Anterior cingulate cortex (tissue), 58 donors: ENCODE measurements around the gene CDCA7L.
"Not testable (repeated sequence)": the region's sequence is repeated elsewhere in the genome, so short reads cannot be mapped to it uniquely, and the experiment has no call there.

Experiments
- DNase-seq, 58 donors: peaks; one replicate each; lab custom pipeline; 2025; lab: John Stamatoyannopoulos, UW

Gene CDCA7L

DNA sequence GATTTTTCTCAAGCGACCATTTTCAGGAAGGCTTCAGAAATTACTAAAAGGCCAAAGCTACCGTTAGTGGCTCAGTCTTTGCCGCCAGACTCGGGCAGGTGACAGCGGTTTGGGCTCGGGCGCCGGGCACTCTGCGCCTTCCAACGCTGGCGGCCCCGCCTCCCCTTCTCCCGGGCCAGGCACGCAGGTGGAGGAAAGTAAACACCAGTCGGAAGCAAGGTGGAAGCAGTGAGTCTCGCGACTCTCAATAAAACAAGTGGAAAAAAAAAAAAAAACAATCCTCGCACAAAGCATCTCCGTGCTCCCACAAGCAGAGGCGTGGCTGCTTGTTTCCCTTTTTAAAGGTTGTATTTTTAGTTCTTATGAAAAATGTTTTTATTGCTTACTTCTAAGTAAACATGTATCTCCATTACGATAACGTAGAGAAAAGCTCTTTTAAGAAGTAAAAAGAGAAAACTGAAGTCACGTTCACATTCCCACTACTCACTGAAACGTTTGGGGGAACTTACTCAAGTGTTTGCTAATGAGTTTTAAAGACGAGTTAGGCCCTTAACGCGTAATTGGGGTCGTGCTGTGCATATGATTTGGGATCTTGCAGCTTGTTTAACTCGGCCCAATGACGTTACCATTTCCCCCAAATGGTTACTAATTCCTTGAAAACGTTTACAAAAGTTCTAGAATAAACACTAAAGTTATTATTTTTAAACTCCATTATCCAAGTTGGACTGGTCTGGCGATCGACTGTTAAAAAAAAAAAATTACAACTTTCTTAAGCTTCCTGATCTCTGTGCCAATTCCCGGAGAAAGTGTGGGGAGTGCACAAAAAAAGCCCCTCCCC lies 864 bp downstream of the CDCA7L start:
- peak in 7 of 58 donors; percentile 0 to 7 (median 4) for DNase-seq

DNA sequence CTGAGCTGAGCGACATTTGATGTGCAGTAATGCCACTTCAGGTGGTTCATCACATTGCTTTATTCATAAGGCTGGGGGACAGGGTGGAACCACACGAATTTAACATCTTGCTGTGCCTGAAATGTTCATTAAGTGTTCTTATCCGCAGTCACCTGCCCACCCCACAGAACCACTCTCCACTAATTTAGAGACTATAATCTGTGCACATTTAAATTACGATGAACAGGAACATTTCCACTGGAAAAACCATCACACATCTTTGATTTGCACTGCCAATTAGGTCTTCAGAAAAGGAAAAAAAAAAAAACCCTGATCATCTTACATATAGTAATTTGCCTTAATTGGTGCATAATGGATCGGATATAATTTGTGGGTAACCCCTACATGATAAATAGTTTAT lies 2.3 kb downstream of the CDCA7L start:
- no peak for DNase-seq

DNA sequence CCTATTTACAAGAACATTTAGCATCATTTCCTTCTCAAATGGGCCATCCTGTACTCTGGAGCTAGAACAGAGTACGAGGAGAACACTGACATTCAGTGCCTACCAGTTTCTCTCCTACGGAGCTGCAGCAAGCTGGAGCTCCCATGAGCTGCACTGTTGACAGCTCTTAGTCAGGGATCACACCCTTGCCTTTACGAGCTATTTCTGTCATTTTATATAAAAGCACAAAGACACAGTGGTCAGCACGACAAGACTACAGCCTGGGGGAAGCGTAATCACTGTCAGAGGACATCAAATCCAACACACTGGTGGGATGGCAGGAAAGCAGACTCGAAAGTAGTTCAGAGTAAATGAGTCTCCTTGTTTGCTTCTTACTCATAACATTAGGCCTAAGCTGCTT lies 2.7 kb downstream of the CDCA7L start:
- DNase-seq: peak in 10 of 58 donors; percentile 2 to 49 (median 30)

DNA sequence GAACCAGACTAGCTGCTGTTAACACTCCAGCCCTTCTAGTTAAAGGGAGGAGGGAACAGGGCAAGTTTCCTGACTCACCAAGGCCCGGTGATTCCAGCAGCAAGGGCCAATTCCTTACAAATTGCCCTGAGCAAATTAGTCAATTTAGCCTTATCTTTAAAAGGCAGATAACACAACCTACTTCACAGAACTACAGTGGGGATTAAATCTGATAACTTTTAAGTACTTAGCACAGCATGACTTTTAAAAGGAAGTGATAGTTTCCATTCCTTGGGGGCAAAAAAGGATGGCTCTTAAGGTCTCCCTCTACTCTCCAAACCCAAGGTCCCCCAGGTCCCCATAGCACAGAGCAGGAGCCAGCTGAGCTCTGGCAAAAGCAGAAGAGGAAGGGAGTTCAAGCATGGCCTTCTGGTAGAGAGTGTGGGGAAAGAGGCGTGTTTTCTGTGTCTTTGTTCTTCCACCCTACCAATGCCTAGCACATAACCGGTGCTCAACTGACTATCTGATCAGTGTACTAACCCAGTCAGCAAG lies 4.0 kb downstream of the CDCA7L start:
- DNase-seq: no peak

DNA sequence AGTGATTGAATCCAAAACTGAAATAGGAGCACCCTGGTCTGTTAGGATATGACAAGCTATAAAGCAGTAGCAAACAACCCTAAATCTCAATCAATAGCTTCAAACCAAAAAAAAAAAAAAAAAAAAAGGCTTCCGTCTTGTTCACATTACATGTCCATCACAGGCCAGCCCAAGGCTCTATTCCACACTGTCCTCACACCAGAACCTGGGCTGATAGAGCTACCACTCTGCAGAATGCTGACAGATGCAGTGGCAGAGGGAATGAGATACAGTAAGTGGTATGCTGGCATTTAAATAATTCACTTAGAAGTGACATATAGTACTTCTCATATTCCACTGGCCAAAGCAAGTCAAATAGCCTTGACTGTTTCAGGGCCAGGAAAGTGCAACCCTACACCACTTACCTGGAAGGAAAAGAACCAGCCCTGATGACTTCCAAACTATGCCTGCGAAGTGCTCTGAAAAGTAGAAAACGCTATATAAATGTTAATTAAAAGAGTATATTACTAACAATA lies 5.8 kb downstream of the CDCA7L start:
- no peak for DNase-seq

DNA sequence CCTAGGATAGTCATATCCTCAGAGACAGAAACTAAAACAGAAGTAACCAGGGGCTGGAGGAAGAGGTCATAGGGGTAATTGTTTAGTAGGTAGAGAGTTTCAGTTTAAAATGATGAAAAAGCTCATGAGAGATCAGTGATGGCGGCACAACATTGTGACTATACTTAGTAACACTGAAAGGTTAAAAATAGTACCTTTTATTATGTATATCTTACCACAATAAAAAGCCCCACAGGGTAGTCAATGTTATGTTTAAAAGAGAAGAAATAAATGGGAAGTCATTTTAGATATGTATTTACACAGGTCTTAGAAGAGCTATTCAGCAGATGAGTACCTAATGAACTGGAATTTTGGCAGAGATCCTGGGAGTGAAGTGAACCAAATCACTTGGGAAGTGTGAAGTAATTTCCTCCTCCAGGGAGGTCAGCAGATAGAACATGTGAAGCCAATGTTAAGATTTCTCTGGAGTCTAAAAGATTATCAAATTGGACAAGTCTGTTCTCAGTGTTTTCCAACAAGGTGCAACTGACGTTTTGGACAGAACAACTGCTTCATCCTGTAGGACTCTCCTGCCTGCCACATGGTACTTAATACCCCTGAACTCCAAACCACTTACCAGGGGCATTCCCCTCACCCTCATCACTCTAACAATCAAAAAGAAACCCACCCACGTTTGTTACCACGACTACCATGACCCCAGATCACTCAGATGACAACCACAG lies 6.4 kb downstream of the CDCA7L start:
- no peak for DNase-seq

DNA sequence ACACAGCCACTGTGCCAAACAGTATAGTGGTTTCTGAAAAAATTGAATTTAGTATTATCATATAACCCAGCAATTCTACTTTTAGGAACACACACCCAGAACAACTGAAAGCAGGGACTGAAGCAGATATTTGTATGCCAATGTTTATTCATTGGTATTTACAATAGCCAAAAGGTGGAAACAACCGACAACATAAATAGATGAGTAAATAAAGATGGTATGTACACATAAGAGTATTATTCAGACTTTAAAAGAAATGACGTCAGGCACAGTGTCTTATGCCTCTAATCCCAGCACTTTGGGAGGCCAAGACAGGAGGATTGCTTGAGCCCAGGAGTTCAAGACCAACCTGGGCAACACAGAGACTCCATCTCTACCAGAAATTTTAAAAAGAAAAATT lies 7.2 kb downstream of the CDCA7L start:
- DNase-seq: no peak

DNA sequence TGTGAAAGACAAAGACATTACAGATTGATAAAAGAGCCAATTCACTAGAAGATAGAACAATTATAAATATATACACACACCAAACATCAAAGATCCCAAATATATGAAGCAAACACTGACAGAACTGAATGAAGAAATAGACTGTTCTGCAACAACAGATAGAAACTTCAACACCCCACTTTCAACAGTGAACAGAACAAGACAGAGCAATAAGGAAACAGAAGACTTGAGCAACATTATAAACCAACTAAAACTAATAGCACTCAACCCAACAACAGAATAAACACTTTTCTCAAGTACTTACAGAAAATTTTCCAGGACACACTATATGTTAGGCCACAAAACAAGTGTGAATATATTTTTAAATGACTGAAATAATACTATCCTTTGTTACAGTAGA lies 10.9 kb downstream of the CDCA7L start:
- DNase-seq: no peak

DNA sequence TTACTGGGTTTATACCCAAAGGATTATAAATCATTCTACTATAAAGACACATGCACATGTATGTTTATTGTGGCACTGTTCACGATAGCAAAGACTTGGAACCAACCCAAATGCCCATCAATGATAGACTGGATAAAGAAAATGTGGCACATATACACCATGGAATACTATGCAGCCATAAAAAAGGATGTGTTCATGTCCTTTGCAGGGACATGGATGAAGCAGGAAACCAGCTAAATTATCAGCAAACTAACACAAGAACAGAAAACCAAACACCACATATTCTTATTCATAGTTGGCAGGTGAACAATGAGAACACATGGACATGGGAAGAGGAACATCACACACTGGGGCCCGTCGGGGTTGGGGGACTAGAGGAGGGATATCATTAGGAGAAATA lies 12.4 kb downstream of the CDCA7L start:
- not testable (repeated sequence) for DNase-seq

DNA sequence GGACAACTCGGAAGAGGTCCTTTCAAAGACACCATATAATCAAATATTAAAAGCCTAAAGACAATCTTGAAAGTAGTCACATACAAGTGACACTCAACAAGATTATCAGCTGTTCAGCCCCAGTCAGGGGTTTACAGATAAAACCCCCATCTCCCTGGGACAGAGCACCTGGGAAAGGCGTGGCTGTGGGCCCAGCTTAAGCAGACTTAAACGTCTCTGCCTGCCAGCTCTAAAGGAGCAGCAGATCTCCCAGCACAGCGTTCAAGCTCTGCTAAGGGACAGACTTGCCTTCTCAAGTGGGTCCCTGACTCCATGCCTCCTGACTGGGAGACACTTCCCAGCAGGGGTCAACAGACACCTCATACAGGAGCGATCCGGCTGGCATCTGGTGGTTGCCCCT lies 18.0 kb downstream of the CDCA7L start:
- no peak for DNase-seq

DNA sequence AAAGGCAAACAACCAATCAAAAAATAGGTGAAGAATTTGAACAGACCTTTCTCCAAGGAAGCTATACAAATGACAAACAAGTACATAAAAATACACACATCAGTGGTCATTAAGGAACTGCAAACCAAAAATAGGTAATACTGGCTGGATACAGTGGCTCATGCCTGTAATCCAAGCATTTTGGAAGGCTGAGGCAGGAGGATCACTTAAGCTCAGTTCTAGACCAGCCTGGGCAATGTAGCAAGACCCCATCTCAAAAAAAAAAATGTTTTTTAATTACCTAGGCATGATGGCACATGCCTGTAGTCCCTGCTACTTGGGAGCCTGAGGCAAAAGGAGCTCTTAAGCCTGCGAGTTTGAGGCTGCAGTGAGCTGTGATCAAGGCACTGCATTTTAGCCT lies 19.3 kb downstream of the CDCA7L start:
- no peak for DNase-seq

DNA sequence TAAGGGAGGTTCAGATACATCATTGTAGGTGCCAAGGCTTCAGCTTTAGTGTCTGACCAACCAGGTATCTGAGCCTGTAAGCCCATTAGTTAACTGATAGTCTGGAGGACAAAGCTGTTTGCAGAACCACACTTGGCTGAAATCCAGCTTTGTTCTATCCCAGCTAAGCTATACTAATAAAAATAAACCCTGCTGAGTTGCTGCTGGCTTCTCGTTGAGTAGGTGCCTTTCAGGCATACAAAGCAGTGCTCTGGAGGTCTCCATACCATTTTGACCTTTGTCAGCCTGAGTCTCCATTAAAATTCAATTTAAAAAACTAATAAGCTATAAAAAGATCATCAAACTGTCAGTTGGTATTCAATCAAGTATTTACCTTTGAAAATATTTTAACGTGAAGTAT lies 22.0 kb downstream of the CDCA7L start:
- DNase-seq: no peak

DNA sequence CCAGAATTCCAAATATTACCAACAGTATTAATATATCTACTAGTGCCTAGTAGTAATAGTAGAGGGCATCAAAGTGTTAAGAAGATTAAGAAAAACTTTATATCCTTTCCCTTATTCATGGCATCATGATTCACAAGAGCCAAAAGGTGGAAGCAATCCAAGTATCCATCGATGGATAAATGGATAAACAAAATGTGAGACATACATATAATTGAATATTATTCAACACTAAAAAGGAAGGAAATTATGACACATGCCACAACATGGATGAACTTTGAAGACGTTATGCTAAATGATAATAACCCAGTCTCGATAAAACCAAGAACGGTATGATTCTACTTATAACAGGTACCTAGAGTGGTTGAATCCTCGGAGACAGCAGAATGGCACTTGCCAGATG lies 23.1 kb downstream of the CDCA7L start:
- no peak for DNase-seq

DNA sequence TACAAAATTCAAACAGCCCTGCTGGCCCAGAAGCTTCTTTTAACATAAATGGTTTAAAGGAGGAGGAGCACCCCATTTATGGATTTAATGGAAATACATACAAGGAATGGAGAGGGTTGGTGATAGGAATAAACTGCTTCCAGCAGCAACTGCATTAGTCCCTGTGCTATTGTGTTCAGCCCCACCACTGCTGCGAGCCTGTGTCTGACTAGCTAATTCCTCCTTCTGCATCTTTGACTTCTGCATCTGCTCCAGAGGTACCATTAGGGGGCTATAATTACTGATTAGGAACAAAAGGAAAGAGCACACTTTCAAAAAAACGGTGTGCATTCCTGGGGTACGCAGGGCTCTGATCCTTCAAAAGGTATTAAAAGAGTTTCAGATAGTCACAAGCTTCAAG lies 24.8 kb downstream of the CDCA7L start:
- no peak for DNase-seq

DNA sequence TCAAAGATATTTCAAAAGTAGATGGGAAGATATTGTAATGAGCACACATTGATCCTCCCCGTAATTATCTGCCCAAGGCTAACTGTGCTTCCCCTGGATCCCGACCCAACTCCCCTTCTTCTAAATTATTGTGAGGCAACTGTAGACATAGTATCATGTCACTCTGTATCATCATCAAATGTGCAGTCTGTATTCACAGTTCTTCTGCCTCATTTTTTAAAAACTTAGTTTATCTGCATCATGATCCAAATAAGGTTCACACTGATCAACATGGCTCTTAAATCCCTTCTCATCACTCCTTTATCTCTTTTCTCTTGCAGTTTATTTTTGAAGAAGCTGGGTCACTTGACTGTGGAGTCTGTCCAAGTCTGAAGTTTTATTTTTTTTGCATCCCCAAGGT lies 27.5 kb downstream of the CDCA7L start:
- DNase-seq: no peak

DNA sequence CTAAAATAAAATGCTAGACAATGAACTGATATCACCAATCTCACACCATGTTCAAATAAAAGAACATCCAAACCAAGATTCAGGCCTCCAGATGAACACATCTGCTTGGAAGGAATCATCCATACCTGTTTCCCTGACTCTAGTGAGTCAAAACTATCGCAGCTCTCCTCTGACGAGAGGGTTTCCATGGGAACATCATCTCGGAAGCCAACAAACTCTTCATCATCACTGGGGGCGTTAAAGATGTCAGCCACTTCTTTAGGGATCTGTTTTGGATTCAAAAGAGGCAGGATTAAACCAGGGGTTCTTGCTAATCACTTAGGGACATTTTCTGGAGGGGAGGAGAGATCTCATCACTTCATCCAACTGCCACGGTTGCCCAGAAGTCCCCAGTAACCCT lies 29.1 kb downstream of the CDCA7L start:
- DNase-seq: peak in 1 of 58 donors; percentile 6

DNA sequence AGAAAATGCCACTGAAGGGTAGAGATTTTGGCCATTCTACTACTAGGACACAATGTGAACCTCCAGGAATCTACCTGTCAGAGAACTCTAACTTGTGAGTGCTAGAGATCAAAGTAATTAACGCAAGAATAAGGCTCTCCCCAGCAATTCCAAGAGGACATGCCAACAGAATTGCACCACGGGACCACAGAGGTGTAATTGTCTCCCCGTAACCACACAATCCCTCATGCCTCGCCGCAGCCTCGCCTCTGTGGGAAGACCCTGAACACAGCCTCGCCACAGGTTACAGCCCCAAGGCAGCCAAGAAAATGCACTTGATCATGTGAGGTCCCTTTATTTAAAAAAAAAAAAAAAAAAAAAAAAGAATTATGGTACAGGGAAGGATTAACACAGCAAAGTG lies 29.5 kb downstream of the CDCA7L start:
- no peak for DNase-seq

DNA sequence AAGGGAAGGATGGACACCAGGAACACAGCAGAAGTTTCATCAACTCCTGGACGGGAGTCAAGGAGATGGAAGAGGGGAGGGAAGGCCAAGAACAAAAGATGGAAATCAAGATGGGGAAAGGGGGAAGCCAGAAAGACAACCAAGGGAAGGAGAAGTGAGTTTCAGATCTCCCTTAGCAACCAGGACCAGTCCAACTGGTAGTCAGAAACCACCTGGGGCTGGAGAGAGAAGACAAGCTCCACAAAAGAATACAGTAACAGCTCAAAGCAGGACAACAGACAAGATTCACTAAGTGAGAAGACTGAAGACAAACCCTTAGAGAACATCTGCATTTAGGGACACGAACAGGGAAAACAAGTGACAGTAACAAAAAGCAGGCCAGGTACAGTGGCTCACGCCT lies 30.6 kb downstream of the CDCA7L start:
- no peak for DNase-seq

DNA sequence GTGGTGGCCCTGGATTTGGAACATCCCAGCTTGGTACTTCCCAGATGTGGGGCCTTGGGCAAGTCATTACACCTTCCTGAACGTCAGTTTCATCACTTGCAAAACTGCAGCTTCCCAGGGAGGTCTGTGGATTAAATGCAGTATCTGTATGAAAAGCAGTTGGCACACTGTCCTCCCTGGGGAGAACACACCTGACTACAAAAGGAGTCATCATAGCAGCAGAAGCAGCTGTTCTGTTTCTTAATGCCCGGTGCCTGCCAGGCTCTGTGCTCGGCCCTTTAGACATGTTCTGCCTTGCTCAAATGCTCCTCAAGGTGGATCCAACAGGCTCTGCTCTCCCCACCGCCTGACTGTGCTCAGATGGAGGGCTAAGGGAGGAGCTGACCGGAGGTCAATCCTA lies 31.0 kb downstream of the CDCA7L start:
- no peak for DNase-seq

DNA sequence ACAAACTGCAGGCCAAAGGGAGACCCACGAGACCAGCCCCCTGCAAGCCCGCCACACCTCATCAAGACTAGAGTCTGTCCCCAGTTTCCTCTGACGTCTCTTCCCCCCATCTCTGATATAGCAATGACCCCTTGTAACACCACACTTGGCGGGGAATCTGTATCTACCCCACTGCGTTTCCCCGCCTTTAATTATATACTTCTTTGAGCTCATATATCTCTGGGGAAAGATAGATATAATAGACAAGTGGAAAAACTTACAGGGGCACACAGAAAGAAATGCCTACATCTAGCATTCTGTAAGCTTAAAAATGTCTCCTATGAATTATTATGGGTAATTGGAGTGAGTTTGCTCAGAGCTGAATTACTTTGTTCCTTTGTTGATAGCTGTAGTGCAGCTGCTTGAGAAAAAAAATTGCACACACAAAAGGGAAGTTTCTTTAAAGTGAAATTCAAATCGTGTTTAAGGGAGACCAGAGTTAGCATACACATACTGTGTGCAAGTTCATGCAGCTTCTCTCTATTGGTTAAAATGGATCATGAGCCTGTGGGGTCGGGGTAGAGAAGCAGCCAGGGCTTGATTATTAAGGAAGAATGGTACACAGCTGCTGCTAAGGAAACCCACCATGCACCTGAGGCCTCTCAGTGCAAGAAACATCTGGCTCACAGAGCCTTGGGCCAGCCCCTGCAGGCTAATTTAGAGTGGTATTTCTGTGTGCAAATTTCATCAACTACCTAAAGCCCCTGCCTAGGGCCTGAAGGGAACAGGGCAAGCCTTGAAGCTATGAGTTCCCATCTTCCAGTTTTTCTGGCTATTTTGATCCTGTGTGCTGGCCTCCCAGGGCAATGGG lies 32.5 kb downstream of the CDCA7L start:
- no peak for DNase-seq

DNA sequence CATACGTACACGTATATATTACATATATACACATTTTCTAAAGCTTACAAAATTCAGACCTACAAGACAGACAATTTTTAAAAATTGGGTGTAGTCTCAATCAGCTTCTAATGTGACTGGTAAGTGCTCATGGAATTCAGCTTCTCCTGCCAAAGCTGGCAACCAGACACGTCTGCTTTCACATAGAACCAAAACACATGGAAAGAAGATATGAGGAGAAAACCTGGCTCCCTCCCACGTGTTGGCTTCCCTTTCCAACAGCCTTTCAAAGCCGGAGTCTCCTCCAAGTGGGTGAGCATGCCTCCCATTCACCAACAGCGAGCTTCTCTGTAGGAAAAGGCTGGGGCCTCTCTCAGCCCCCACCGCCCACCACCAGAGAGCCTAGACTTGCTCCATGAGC lies 33.4 kb downstream of the CDCA7L start:
- peak in 30 of 58 donors; percentile 2 to 62 (median 24) for DNase-seq
